NCI-H446 (cell line): ENCODE data around the gene SIX6.
A peak's percentile ranks its signal among the peaks of the same experiment; 100 is the strongest.

Source experiments
- DNase-seq, 2 experiments: peaks; one replicate each; lab custom pipeline; 2025; lab: John Stamatoyannopoulos, UW

Gene SIX6

GRCh38 chr14:60514378-60514740 lies 5.4 kb downstream of the SIX6 start:
- DNase-seq, result no peak

DNA sequence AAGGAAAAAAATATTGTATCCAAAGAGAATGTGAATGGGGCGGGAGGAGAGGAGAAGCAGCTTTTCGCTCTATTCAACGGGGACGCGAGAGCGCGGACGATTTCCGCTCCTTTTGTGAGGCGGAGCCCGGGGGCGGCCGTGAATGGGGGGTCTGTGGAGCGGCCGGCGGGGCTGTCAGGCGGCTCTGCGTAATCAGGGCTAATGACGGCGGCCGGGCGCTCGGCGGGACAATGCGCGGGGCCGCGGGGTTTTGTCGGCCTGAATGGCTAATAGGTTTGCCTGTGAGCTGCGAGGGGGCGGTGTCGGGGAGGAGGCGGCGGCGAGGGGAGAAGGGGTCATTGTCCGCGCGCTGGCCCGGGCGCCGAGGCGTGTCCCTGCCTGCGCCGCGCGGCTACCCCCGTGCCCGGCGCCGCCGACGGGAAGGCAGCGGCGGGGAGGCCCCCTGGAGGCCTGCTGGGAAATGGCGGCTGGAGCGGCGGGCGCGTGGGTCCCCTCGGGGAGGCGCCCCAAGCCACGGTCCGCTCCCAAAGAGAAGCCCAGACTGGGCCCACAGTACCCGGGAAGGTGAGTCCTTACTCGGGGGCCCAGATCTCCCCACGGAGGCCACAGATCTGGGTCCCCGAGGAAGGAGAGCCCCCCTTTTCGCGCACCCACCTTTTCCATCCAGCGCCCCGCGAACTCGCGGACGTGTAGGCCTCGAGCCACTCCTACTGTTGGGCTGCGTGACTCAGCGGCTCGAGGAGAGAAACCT lies 6.0 kb downstream of the SIX6 start:
- DNase-seq, result no peak

GRCh38 chr14:60515511-60516289 lies 6.8 kb downstream of the SIX6 start:
- no peak for DNase-seq

- no peak for DNase-seq
Measured at GRCh38 chr14:60532442-60532841, 23.5 kb downstream of the SIX6 start.

- DNase-seq, result no peak
Measured at GRCh38 chr14:60537663-60538062, 28.7 kb downstream of the SIX6 start.

- no peak for DNase-seq
Measured at GRCh38 chr14:60544659-60545058, 35.7 kb downstream of the SIX6 start.

DNA sequence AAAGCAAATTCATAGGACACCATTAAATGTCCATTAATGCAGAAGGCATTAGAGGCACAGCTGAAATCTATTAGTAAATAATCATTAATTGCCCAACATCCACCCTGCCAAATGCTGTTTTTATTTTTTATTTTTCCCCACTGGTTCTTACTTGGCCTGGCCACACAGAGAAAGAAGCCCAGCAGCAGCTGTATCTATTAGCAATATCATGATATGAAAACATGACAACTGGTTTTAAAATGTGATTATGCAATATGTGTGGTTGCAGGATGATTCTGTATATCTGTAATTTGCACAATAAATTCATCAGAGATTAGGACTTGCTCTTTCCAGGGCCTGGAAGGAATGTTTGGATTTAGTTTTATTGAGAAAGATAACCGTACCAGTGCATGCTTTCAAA lies 44.9 kb downstream of the SIX6 start:
- DNase-seq, result no peak

GRCh38 chr14:60561845-60562746 lies 53.1 kb downstream of the SIX6 start:
- peak; percentile 7 to 61 for DNase-seq
